Ramos (cell line): ENCODE results near the gene CACNA2D1.

Experiments used
- in situ Hi-C: fragments of 300-500 bp; cut with MboI; formaldehyde crosslinking; loops from one replicate; pipeline ENCODE4 v1.14.3; 2022; ENCODE audit warnings: low sequenced_read_pairs; ENCODE audit not compliant: unreplicated experiment

Gene CACNA2D1

GRCh38 chr7:82443547-82444219 lies at the start of gene CACNA2D1:
TSS of gene CACNA2D1 (minus strand) at chr7:82443777.
- in situ Hi-C loops, result no loop called here

- in situ Hi-C loops, result no loop called here
Observed at GRCh38 chr7:82481499-82482097, 38.0 kb upstream of the CACNA2D1 start.

GRCh38 chr7:82477733-82478515 lies 34.3 kb upstream of the CACNA2D1 start:
- in situ Hi-C loops, result no loop called here

GRCh38 chr7:82472966-82473365 lies 29.4 kb upstream of the CACNA2D1 start:
- in situ Hi-C loops, result no loop called here

- in situ Hi-C loops, result no loop called here
Observed at GRCh38 chr7:82471351-82472020, 27.9 kb upstream of the CACNA2D1 start.

- in situ Hi-C loops, result no loop called here
Observed at GRCh38 chr7:82469207-82469606, 25.6 kb upstream of the CACNA2D1 start.

GRCh38 chr7:82468435-82468834 lies 24.9 kb upstream of the CACNA2D1 start:
- in situ Hi-C loops, result no loop called here

- in situ Hi-C loops, result no loop called here
Observed at GRCh38 chr7:82467020-82467419, 23.4 kb upstream of the CACNA2D1 start.

- in situ Hi-C loops, result no loop called here
Observed at GRCh38 chr7:82464372-82464771, 20.8 kb upstream of the CACNA2D1 start.

- in situ Hi-C loops, result no loop called here
Observed at GRCh38 chr7:82455295-82455694, 11.7 kb upstream of the CACNA2D1 start.

GRCh38 chr7:82450759-82451158 lies 7.2 kb upstream of the CACNA2D1 start:
- in situ Hi-C loops, result no loop called here

- in situ Hi-C loops, result no loop called here
Observed at GRCh38 chr7:82449910-82450309, 6.3 kb upstream of the CACNA2D1 start.

- in situ Hi-C loops, result no loop called here
Observed at GRCh38 chr7:82446897-82447296, 3.3 kb upstream of the CACNA2D1 start.

- in situ Hi-C loops, result no loop called here
Observed at GRCh38 chr7:82445271-82445670, 1.7 kb upstream of the CACNA2D1 start.

GRCh38 chr7:82444220-82444909 lies 788 bp upstream of the CACNA2D1 start:
- in situ Hi-C loops, result no loop called here

GRCh38 chr7:82443036-82443546 lies 486 bp downstream of the CACNA2D1 start:
- in situ Hi-C loops, result no loop called here

- in situ Hi-C loops, result no loop called here
Observed at GRCh38 chr7:82442492-82443035, 1.0 kb downstream of the CACNA2D1 start.

GRCh38 chr7:82441669-82442478 lies 1.7 kb downstream of the CACNA2D1 start:
- in situ Hi-C loops, result no loop called here

GRCh38 chr7:82438521-82438920 lies 5.1 kb downstream of the CACNA2D1 start:
- in situ Hi-C loops, result no loop called here
